Dermis blood vessel endothelial cell (primary cell): Measurements from ENCODE around the gene DOCK3. TPM values are rescaled to one million over a fixed set of nuclear protein-coding genes. Genes with fewer than 3 reads are reported as not detected.
A peak's percentile ranks its signal among the peaks of the same experiment; 100 is the strongest.
"Not testable (repeated sequence)": the region's sequence is repeated elsewhere in the genome, so short reads cannot be mapped to it uniquely, and the experiment has no call there.

Source experiments
- DNase-seq: peaks from one replicate; pipeline ENCODE4 v3.0.0; 2010
- total RNA-seq: library from RNA; depleted of rRNA; stranded (reverse); fragments of >200 nt; gene quantifications from 2 replicates; pipeline ENCODE4 v1.2.3, GENCODE V29; 2014

The DOCK3 gene
- total RNA-seq, 1 donor from 2014 or later = not detected

DNA sequence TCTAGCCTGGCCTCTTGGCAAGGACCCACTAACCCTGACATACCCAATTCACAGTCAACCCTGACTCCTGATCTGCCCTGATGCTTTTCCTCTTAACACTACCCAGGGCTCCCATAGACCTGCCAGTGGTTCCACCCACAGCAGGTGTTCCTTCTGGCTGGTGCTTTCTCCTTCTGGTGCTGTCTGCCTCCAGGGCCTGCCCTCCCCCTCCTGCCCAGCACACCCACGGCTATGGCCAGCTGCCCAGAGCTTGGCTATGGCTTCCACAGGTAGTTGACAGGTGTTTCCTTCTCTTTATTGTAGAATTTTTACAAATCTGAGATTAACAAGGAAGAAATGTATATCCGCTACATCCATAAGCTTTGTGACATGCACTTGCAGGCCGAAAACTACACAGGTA lies 663.9 kb downstream of the DOCK3 start:
- no peak for DNase-seq

- peak; percentile 91 for DNase-seq
These were observed 665.5 kb downstream of the DOCK3 start for GRCh38 chr3:51340013-51340829.

DNA sequence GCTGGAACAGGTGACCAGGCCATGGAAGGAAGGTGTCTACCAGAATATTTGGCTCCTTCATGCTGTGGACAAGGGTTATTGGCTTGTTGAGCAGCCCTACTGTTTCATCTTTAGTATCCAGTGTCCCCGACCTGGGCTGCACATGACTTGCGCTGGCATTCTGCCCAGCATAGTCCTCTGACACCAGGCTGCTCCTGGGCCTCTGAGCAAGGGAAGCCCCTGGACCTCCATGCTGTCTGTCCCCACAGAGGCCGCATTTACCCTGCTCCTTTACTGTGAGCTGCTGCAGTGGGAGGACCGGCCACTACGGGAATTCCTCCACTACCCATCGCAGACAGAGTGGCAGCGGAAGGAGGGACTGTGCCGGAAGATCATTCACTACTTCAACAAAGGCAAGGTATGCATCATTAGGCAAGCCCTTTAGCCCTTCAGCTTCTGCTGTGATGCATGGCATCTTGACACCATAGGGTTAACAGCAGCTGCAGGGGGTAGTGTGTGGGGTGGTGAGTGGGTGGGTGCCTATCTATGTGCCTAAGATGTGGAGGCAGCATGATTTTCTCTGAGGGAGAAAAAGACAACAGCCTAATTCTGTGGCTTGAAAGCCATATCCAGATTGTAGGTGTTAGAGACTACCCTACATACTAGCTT lies 666.4 kb downstream of the DOCK3 start:
- peak; percentile 48 for DNase-seq

DNA sequence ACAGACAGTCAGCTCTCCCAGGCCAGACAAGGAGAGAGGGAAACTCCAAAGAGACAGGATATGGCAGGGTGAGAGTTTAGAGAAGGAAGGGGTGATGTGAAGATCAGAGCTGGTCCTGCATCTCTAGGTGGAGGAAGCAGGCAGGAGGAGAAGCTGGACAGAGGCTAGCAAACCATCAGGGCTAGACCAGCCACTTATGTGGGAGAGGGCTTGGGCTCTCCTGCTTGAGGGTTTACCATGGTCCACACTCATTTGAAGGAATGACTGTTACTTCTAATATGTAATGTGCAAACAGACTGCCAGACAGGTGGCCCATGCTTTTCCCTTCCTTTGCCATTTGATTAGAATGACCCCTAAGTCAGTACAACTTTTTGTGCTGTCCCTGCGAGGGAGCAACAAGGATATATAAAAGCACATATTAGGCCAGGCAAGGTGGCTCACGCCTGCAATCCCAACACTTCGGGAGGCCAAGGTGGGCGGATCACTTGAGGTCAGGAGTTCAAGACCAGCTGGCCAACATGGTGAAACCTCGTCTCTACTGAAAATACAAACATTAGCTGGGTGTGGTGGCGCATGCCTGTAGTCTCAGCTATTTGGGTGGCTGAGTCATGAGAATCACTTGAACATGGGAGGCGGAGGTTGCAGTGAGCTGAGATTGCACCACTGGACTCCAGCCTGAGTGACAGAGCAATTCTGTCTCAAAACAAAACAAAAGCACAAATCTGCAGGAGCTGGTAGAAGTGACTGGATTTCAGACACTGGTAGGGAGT lies 669.4 kb downstream of the DOCK3 start:
- DNase-seq = no peak

DNA sequence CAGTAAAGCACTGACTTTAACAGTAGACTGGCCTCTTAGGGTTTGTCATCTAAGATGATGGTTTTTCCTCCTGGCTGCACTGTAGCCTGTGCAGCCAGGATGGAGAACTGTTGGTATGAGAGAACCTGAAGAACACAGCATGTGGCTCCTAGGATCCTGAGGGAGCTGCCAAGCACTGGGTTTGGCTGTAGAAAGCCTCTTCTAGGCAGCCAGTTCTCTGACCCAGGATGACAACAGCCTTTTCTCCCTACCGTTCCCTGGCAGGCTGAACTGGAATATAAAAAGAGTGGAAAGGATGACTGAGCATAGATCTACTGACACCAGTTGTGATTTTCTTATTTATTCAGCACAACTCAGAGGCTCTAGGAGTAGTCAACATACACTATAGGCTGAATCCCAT lies 676.0 kb downstream of the DOCK3 start:
- DNase-seq = no peak

DNA sequence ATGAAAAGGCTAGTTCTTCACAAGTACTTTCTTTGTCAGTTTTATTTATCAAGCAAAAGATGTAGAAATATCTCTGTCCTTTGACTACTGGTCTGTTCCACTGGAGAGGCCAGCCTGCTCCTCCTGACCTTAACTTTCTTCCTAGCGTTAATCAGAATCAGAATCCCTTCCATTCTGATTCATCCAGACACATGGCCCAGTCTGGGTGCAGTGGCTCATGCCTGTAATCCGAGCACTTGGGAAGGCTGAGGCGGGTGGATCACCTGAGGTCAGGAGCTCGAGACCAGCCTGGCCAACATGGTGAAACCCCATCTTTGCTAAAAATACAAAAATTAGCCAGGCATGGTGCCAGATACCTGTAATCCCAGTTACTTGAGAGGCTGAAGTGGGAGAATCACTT lies 678.4 kb downstream of the DOCK3 start:
- no peak for DNase-seq

DNA sequence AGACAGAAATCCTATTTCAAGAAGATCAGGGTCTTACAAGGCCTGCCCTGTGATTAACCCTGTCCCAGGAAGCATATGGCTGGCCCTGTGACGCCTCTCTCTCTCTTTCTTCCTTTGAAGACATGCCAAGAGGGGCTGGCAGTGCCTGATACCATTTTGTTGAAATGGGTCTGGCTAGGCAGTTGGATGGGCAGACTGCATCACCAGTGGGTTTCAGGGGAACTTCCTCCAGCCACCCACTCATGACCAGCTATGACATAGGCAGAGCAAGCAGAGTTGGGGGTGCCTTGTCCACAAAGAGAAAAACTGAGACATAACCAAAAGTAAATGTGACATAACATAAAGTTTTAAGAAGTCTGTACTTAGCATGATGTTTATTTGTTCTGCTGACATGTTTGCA lies 679.0 kb downstream of the DOCK3 start:
- no peak for DNase-seq

- no peak for DNase-seq
These were observed 679.4 kb downstream of the DOCK3 start for GRCh38 chr3:51354172-51354571.

DNA sequence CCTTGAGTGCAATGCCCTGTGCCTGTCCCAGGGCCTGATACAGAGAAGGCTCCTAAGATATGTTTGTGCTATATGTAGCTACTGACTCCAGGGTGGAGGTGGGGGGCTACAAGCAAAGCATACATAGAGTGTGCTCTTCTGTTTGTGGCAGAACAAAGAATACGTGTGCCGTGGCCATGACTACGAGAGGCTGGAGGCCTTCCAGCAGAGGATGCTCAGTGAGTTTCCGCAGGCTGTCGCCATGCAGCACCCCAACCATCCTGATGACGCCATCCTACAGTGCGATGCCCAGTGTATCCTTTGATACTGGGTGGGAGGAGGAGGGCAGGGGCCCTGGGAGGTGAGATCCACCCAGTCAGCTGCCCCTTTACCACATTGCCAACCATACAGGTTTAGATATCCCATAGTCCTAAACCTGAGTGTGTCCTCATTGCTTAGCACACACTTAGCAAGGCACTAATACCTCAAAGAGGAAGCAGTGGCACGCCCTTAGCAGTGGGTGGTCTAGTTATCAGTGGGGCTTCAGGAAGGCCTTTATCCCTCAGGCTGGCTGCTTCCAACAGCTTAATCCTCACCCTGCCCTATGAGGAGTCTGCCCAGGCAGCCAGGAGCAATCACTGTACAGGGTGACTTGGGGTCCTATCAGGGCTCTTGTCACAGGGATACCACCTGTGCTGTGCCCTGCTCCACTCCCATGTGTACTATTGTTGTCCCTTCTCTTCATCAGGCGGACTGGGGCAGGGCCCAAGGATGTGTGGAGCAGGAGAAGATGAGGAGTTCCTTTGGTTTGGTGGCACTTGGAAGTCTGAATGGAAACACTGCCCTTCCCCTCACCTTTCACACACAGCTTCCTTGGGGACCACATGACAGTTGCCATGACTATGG lies 680.2 kb downstream of the DOCK3 start:
- DNase-seq = no peak

- DNase-seq = no peak
These were observed 681.3 kb downstream of the DOCK3 start for GRCh38 chr3:51355891-51356578.

- DNase-seq = no peak
These were observed 683.1 kb downstream of the DOCK3 start for GRCh38 chr3:51357856-51358255.

DNA sequence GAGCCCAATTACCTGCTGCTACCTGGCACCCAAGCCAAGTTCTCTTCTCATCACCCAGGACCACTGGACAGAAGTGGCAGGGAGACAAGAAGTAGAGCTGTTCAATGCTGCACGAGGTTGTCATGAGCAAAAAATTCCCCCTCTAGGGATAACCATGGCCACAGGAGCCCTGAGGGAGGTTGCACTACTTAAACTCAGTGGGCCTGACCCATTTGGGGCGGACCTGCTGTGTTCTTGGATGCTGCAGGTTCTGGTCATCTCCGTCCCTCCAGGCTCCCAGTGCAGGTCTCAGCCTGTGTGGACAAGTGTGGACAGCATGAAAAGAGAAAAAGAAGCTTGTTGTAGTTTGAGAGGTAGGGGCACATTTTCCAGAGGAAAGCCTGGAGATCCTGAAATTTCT lies 684.3 kb downstream of the DOCK3 start:
- DNase-seq = no peak

- no peak for DNase-seq
These were observed 686.1 kb downstream of the DOCK3 start for GRCh38 chr3:51360806-51361205.

GRCh38 chr3:51361746-51362145 lies 687.0 kb downstream of the DOCK3 start:
- DNase-seq = no peak

- DNase-seq = no peak
These were observed 687.7 kb downstream of the DOCK3 start for GRCh38 chr3:51362476-51362875.

DNA sequence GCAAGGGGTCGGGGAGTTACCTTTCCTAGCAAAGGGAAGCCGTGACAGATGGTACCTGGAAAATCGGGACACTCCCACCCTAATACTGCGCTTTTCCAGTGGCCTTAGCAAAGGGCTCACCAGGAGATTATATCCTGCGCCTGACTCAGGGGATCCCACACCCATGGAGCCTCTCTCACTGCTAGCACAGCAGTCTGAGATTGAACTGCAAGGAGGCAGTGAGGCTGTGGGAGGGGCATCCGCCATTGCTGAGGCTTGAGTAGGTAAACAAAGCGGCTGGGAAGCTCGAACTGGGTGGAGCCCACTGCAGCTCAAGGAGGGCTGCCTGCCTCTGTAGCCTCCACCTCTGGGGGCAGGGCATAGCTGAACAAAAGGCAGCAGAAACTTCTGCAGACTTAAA lies 693.5 kb downstream of the DOCK3 start:
- DNase-seq = not testable (repeated sequence)

GRCh38 chr3:51371943-51372557 lies 697.3 kb downstream of the DOCK3 start:
- DNase-seq = peak; percentile 86

GRCh38 chr3:51373658-51374421 lies 699.1 kb downstream of the DOCK3 start:
- DNase-seq = no peak

GRCh38 chr3:51374456-51374855 lies 699.7 kb downstream of the DOCK3 start:
- no peak for DNase-seq

DNA sequence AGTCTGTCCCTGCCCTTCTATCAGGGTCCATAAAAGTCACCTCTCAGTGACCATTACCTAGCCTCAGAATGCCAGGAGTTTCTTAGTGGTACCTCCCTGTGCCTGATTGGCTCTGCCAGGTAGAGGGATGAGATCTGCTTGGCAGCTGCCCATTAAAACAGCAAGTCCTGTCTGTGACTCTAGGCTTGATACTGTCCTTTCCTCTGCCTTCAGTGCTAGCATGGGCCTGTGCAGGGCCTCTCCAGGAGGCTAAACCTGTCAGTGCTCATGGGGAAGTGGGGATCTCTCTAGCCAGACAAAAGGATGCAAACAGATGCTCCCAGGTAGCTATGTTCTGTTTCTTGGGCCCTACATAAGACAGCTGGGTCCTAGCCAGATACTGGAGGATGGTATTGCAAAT lies 700.4 kb downstream of the DOCK3 start:
- DNase-seq = no peak

GRCh38 chr3:51375571-51375970 lies 700.8 kb downstream of the DOCK3 start:
- no peak for DNase-seq
